GM23248 (cell line): ENCODE data around the gene DHX57.

Source experiments
- EZH2 ChIP-seq: fragments of 200-600 bp; sonication (generic); IDR thresholded peaks from 2 replicates; pipeline ENCODE4 v1.6.1; 2018; ENCODE audit warnings: antibody characterized with exemption, mild to moderate bottlenecking; ENCODE audit not compliant: insufficient read depth, poor library complexity, severe bottlenecking
- EZH2phosphoT487 ChIP-seq: fragments of 200-600 bp; sonication (generic); IDR thresholded peaks from 2 replicates; pipeline ENCODE4 v1.6.1; 2018; ENCODE audit warnings: antibody characterized with exemption, moderate library complexity, mild to moderate bottlenecking, low read depth; ENCODE audit not compliant: insufficient read depth

DNA sequence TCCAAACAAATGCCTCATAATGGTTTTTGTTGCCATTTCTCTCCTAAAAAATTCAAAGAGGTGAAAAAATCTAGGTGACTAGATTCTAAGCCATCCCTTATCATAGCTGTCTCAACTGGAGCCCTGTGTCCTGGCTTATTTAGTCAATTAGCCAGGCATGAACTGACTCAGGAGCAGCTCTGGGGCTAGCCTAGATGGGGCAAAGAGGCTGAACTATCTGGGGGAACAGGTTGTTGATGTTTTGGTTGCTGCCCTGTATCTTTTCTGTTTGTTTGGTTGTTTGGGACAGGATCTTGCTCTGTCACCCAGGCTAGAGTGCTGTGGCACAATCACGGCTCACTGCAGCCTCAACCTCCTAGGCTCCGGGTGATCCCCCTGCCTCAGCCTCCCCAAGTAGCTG is 83.0 kb downstream of the DHX57 start:
- no peak for TF ChIP-seq EZH2phosphoT487
- TF ChIP-seq EZH2 = no peak
